MM.1S (cell line): ENCODE results near the gene INPP5J.

ENCODE experiments used
- DNase-seq: peaks from one replicate; pipeline ENCODE4 v3.0.0-alpha.2; 2015
- H2AFZ ChIP-seq: fragments of 300-600 bp; sonication (generic); 2 replicates; pipeline ENCODE4 v1.6.0; 2016; ENCODE audit warnings: antibody characterized with exemption, low read length
- H3F3A ChIP-seq: fragments of 300-600 bp; sonication (generic); 2 replicates; pipeline ENCODE4 v1.6.1; 2016; ENCODE audit warnings: mild to moderate bottlenecking, antibody characterized with exemption, low read length, moderate library complexity, mixed read lengths; ENCODE audit not compliant: insufficient read depth
- H3K27ac ChIP-seq: fragments of 300-600 bp; sonication (generic); 2 replicates; pipeline ENCODE4 v1.5.1; 2016; ENCODE audit warnings: mild to moderate bottlenecking, low read length
- H3K27me3 ChIP-seq: fragments of 300-600 bp; sonication (generic); replicated peaks from 2 replicates; pipeline ENCODE4 v1.6.0; 2016; ENCODE audit warnings: low read length; ENCODE audit not compliant: insufficient read depth
- H3K36me3 ChIP-seq: fragments of 300-600 bp; sonication (generic); replicated peaks from 2 replicates; pipeline ENCODE4 v1.6.1; 2016; ENCODE audit warnings: mild to moderate bottlenecking, low read length, mixed read lengths; ENCODE audit not compliant: insufficient read depth
- H3K4me1 ChIP-seq: fragments of 300-600 bp; sonication (generic); 2 replicates; pipeline ENCODE4 v1.6.1; 2016; ENCODE audit warnings: low read length, mixed read lengths
- H3K4me2 ChIP-seq: fragments of 300-600 bp; sonication (generic); 2 replicates; pipeline ENCODE4 v1.6.0; 2016; ENCODE audit warnings: low read depth, low read length
- H3K4me3 ChIP-seq: fragments of 300-600 bp; sonication (generic); 2 replicates; pipeline ENCODE4 v1.5.1; 2016; ENCODE audit warnings: low read length, mixed read lengths
- H3K79me2 ChIP-seq: fragments of 300-600 bp; sonication (generic); 2 replicates; pipeline ENCODE4 v1.6.1; 2016; ENCODE audit warnings: mixed run types, low read length, mixed read lengths
- H3K9ac ChIP-seq: fragments of 300-600 bp; sonication (generic); 2 replicates; pipeline ENCODE4 v1.6.1; 2016; ENCODE audit warnings: low read length, mixed read lengths
- H3K9me2 ChIP-seq: fragments of 300-600 bp; sonication (generic); replicated peaks from 2 replicates; pipeline ENCODE4 v1.6.1; 2016; ENCODE audit warnings: mild to moderate bottlenecking, low read length, mixed read lengths; ENCODE audit not compliant: insufficient read depth
- H3K9me3 ChIP-seq: fragments of 300-600 bp; sonication (generic); replicated peaks from 2 replicates; pipeline ENCODE4 v1.6.1; 2016; ENCODE audit warnings: mild to moderate bottlenecking, low read length, mixed read lengths; ENCODE audit not compliant: insufficient read depth
- H4K20me1 ChIP-seq: fragments of 300-600 bp; sonication (generic); 2 replicates; pipeline ENCODE4 v1.6.1; 2016; ENCODE audit warnings: mild to moderate bottlenecking, low read length, moderate library complexity, mixed read lengths; ENCODE audit not compliant: insufficient read depth
- CTCF ChIP-seq: fragments of 300-600 bp; sonication (generic); IDR thresholded peaks from 2 replicates; pipeline ENCODE4 v1.5.1; 2016; ENCODE audit warnings: antibody characterized with exemption, low read length, mixed read lengths
- EZH2 ChIP-seq: fragments of 300-600 bp; sonication (generic); optimal IDR thresholded peaks from 2 replicates; pipeline ENCODE3; 2017; ENCODE audit warnings: low read depth, mild to moderate bottlenecking, antibody characterized with exemption, low read length, mixed read lengths
- EZH2phosphoT487 ChIP-seq: fragments of 300-600 bp; sonication (generic); IDR thresholded peaks from 2 replicates; pipeline ENCODE4 v1.6.1; 2018; ENCODE audit warnings: antibody characterized with exemption, low read length

The INPP5J gene

GRCh38 chr22:31087744-31088215 lies 35.0 kb upstream of the INPP5J start:
- Histone ChIP-seq H3K27me3 (no peaks in the 10 kb centered on the region), H3K9me2 (no peaks in the 10 kb centered on the region), H3F3A (peaks cover 12% of the 10 kb centered on the region; the same call in 1 of the 2 replicates), H3K4me2 (no peak overlapping the region), H4K20me1 (no peaks in the 10 kb centered on the region), H2AFZ (no peak overlapping the region), H3K27ac (no peak overlapping the region), H3K79me2 (peaks cover 12% of the 10 kb centered on the region), H3K4me3 (no peak overlapping the region), H3K4me1 (peaks cover 15% of the 10 kb centered on the region), H3K9me3 (no peaks in the 10 kb centered on the region), H3K36me3 (no peaks in the 10 kb centered on the region), H3K9ac (no peak overlapping the region)
- TF ChIP-seq EZH2 (no peak), CTCF (no peak), EZH2phosphoT487 (no peak)
- no peak for DNase-seq

GRCh38 chr22:31088233-31088986 lies 34.4 kb upstream of the INPP5J start:
- H3K4me3 ChIP-seq: no peak overlapping the region
- H3K27ac ChIP-seq: no peak overlapping the region
- H3K4me2 ChIP-seq: no peak overlapping the region
- H3K4me1 ChIP-seq: peaks cover 9% of the 10 kb centered on the region
- H2AFZ ChIP-seq: no peak overlapping the region
- H3K36me3 ChIP-seq: no peaks in the 10 kb centered on the region
- TF ChIP-seq CTCF (no peak), EZH2phosphoT487 (no peak), EZH2 (no peak)
- H3K9me3 ChIP-seq: no peaks in the 10 kb centered on the region
- H3F3A ChIP-seq: peaks cover 12% of the 10 kb centered on the region; the same call in 1 of the 2 replicates
- DNase-seq: no peak
- H4K20me1 ChIP-seq: no peaks in the 10 kb centered on the region
- H3K9ac ChIP-seq: no peak overlapping the region
- peaks cover 8% of the 10 kb centered on the region for H3K79me2 ChIP-seq
- H3K27me3 ChIP-seq: no peaks in the 10 kb centered on the region
- H3K9me2 ChIP-seq: no peaks in the 10 kb centered on the region

GRCh38 chr22:31089160-31090100 lies 33.3 kb upstream of the INPP5J start:
- Histone ChIP-seq H3K9me2 (no peaks in the 10 kb centered on the region), H4K20me1 (no peaks in the 10 kb centered on the region), H3K9ac (no peak overlapping the region), H3K4me1 (no peaks in the 10 kb centered on the region), H3K27me3 (no peaks in the 10 kb centered on the region), H3K36me3 (no peaks in the 10 kb centered on the region), H3K9me3 (no peaks in the 10 kb centered on the region), H3F3A (peaks cover 4% of the 10 kb centered on the region; the same call in 1 of the 2 replicates), H3K27ac (no peak overlapping the region), H2AFZ (no peak overlapping the region), H3K79me2 (peaks cover under 1% of the 10 kb centered on the region; the same call in 1 of the 2 replicates), H3K4me2 (no peak overlapping the region), H3K4me3 (no peak overlapping the region)
- peak; percentile 87 for TF ChIP-seq CTCF
- TF ChIP-seq EZH2phosphoT487: no peak
- peak; percentile 33 for DNase-seq
